Measurements from ENCODE around the gene NCMAP. TPM values are rescaled to one million over a fixed set of nuclear protein-coding genes. Genes with fewer than 3 reads are reported as not detected.

Gene NCMAP
- total and polyA plus RNA-seq, 2 of the 8 experiments (the other 6 are each of a cell fraction or from before 2014, with no cell fraction given), result 0.21 to 0.39 TPM

- TF ChIP-seq E2F6 (IDR thresholded peaks at IDR 0.05), result peak; percentile 34
- TF ChIP-seq TAF1 (IDR thresholded peaks at IDR 0.05; ENCODE audit: low read depth, low read length), result peak; percentile 89
- TF ChIP-seq, protein P1, sequence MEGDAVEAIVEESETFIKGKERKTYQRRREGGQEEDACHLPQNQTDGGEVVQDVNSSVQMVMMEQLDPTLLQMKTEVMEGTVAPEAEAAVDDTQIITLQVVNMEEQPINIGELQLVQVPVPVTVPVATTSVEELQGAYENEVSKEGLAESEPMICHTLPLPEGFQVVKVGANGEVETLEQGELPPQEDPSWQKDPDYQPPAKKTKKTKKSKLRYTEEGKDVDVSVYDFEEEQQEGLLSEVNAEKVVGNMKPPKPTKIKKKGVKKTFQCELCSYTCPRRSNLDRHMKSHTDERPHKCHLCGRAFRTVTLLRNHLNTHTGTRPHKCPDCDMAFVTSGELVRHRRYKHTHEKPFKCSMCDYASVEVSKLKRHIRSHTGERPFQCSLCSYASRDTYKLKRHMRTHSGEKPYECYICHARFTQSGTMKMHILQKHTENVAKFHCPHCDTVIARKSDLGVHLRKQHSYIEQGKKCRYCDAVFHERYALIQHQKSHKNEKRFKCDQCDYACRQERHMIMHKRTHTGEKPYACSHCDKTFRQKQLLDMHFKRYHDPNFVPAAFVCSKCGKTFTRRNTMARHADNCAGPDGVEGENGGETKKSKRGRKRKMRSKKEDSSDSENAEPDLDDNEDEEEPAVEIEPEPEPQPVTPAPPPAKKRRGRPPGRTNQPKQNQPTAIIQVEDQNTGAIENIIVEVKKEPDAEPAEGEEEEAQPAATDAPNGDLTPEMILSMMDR (IDR thresholded peaks at IDR 0.05; ENCODE audit: control extremely low read depth in 1 of 3, insufficient read depth in 1 of 3, low read depth in 1 of 3, low read length in 3 of 3), result peak in 1 of 3 experiments; percentile 21; a peak in 1 of 4 replicates
- peak; percentile 91 for TF ChIP-seq BACH1 (IDR thresholded peaks at IDR 0.05; ENCODE audit: low read length)
- peak; percentile 63 for TF ChIP-seq TAF7 (optimal IDR thresholded peaks at IDR 0.05; ENCODE audit: borderline replicate concordance, low read depth, low read length)
- peak; percentile 79 for TF ChIP-seq USF2 (IDR thresholded peaks at IDR 0.05; ENCODE audit: low read length)
- peak; percentile 92 for TF ChIP-seq PHF8 (conservative IDR thresholded peaks at IDR 0.05; ENCODE audit: low read depth, low read length)
- no peak for TF ChIP-seq TCF12 (IDR thresholded peaks at IDR 0.05; ENCODE audit: low read depth, low read length)
- TF ChIP-seq CBX8 (IDR thresholded peaks at IDR 0.05; ENCODE audit: borderline replicate concordance, low read depth, low read length), result no peak
- peak; percentile 77; the same call in 1 of the 2 replicates for TF ChIP-seq SP1 (IDR thresholded peaks at IDR 0.05; ENCODE audit: low read depth, low read length)
- TF ChIP-seq SIN3A (conservative IDR thresholded peaks at IDR 0.05 in 1 of 2, IDR thresholded peaks at IDR 0.05 in 1 of 2; ENCODE audit: low read depth in 1 of 2, low read length in 2 of 2), result 0 out of 4 replicates have a peak, but pooled peaks have one; percentile 17 to 28
- TF ChIP-seq SRF (IDR thresholded peaks at IDR 0.05; ENCODE audit: low read depth, low read length), result peak; percentile 47; the same call in 1 of the 2 replicates
- peak; percentile 71; the same call in 1 of the 2 replicates for TF ChIP-seq CHD2 (IDR thresholded peaks at IDR 0.05; ENCODE audit: low read length)
- no peak; the same call in 1 of the 2 replicates for TF ChIP-seq CHD1 (IDR thresholded peaks at IDR 0.05; ENCODE audit: low read depth, low read length)
- TF ChIP-seq NRF1 (IDR thresholded peaks at IDR 0.05; ENCODE audit: low read depth, low read length), result peak; percentile 92
- peak; percentile 94 for TF ChIP-seq POLR2AphosphoS5 (IDR thresholded peaks at IDR 0.05; ENCODE audit: low read depth, low read length)
- peak in 1 of 2 experiments; percentile 71; a peak in 1 of 4 replicates for TF ChIP-seq HDAC2 (IDR thresholded peaks at IDR 0.05; ENCODE audit: borderline replicate concordance in 1 of 2, low read depth in 2 of 2, low read length in 2 of 2)
- TF ChIP-seq POLR2A (IDR thresholded peaks at IDR 0.05; ENCODE audit: control extremely low read depth in 1 of 2, low read depth in 2 of 2, low read length in 2 of 2), result peak; percentile 90 to 93; a peak in 2 of 3 replicates
- no peak for TF ChIP-seq NANOG (IDR thresholded peaks at IDR 0.05; ENCODE audit: insufficient read depth, low read depth, low read length, poor library complexity, severe bottlenecking)
Measured at GRCh38 chr1:24642481-24643362, 86.8 kb downstream of the NCMAP start, which contains the start of gene SRRM1 (continued).

Measured in H1 (cell line).